ENCODE data around the gene NLRC5.

The NLRC5 gene

GRCh38 chr16:57130950-57131321 is 141.6 kb downstream of the NLRC5 start:
- Histone ChIP-seq H3K4me1 (ENCODE audit: control insufficient read depth, insufficient read depth, low read length) (peaks cover 3% of the 10 kb centered on the region), H3K9ac (ENCODE audit: low read length in 2 of 2) (no peak overlapping the region), H3K4me3 (ENCODE audit: low read length in 2 of 2) (no peak overlapping the region), H3K27ac (ENCODE audit: low read length) (no peak overlapping the region), H3K36me3 (ENCODE audit: control insufficient read depth in 2 of 2, insufficient read depth in 2 of 2, low read length in 2 of 2) (no peaks in the 10 kb centered on the region), H3K9me3 (ENCODE audit: control insufficient read depth in 2 of 2, low read length in 2 of 2) (no peaks in the 10 kb centered on the region), H3K27me3 (ENCODE audit: control insufficient read depth in 1 of 2, insufficient read depth in 2 of 2, low read length in 2 of 2) (no peaks in the 10 kb centered on the region)

- no peaks in the 10 kb centered on the region for H3K36me3 ChIP-seq (ENCODE audit: control insufficient read depth in 2 of 2, insufficient read depth in 2 of 2, low read length in 2 of 2)
- no peaks in the 10 kb centered on the region for H3K27me3 ChIP-seq (ENCODE audit: control insufficient read depth in 1 of 2, insufficient read depth in 2 of 2, low read length in 2 of 2)
- no peaks in the 10 kb centered on the region for H3K9me3 ChIP-seq (ENCODE audit: control insufficient read depth in 2 of 2, low read length in 2 of 2)
- no peak overlapping the region for H3K9ac ChIP-seq (ENCODE audit: low read length in 2 of 2)
- H3K4me3 ChIP-seq (ENCODE audit: low read length in 2 of 2), result no peak overlapping the region
- H3K27ac ChIP-seq (ENCODE audit: low read length), result no peak overlapping the region
- H3K4me1 ChIP-seq (ENCODE audit: control insufficient read depth, insufficient read depth, low read length), result peaks cover 3% of the 10 kb centered on the region
Measured at GRCh38 chr16:57131351-57131970, 142.1 kb downstream of the NLRC5 start.

GRCh38 chr16:57132470-57132869 is 143.1 kb downstream of the NLRC5 start:
- no peak overlapping the region for H3K27ac ChIP-seq (ENCODE audit: low read length)
- peaks cover 3% of the 10 kb centered on the region for H3K4me1 ChIP-seq (ENCODE audit: control insufficient read depth, insufficient read depth, low read length)
- H3K4me3 ChIP-seq (ENCODE audit: low read length in 2 of 2), result no peak overlapping the region
- H3K9me3 ChIP-seq (ENCODE audit: control insufficient read depth in 2 of 2, low read length in 2 of 2), result no peaks in the 10 kb centered on the region
- H3K9ac ChIP-seq (ENCODE audit: low read length in 2 of 2), result no peak overlapping the region
- H3K36me3 ChIP-seq (ENCODE audit: control insufficient read depth in 2 of 2, insufficient read depth in 2 of 2, low read length in 2 of 2), result peaks cover 0 to 2% of the 10 kb centered on the region in 2 donors
- H3K27me3 ChIP-seq (ENCODE audit: control insufficient read depth in 1 of 2, insufficient read depth in 2 of 2, low read length in 2 of 2), result no peaks in the 10 kb centered on the region

GRCh38 chr16:57133031-57133430 is 143.7 kb downstream of the NLRC5 start:
- Histone ChIP-seq H3K4me1 (ENCODE audit: control insufficient read depth, insufficient read depth, low read length) (peaks cover 3% of the 10 kb centered on the region), H3K36me3 (ENCODE audit: control insufficient read depth in 2 of 2, insufficient read depth in 2 of 2, low read length in 2 of 2) (peaks cover 0 to 2% of the 10 kb centered on the region in 2 donors), H3K4me3 (ENCODE audit: low read length in 2 of 2) (no peak overlapping the region), H3K9ac (ENCODE audit: low read length in 2 of 2) (no peak overlapping the region), H3K27ac (ENCODE audit: low read length) (no peak overlapping the region), H3K27me3 (ENCODE audit: control insufficient read depth in 1 of 2, insufficient read depth in 2 of 2, low read length in 2 of 2) (no peaks in the 10 kb centered on the region), H3K9me3 (ENCODE audit: control insufficient read depth in 2 of 2, low read length in 2 of 2) (no peaks in the 10 kb centered on the region)

Data from stomach smooth muscle (tissue), 2 donors.